ENCODE measurements around the gene TDRD7.

The TDRD7 gene

DNA sequence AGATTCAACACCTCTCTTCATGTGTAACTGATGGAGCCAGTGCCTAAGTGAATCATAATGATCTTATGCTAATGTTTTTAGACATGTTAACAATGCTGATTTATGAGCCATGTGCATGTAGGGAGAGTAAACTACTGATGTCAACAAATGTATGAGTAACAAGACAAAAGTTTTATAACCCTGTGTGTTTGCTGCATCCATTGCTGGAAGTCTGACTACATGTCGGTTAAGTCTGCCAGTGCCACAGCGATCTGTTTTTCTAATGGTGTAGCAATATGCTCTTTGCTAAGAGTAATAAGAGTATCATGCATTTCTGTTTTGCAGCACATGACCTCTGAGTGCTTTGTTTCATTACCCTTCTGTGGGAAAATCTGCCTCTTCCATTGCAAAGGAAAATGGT lies 63.2 kb downstream of the TDRD7 start:
- Histone ChIP-seq H4K8ac (ENCODE audit: low read depth, low read length) (no peak overlapping the region), H2BK5ac (ENCODE audit: low read depth, low read length, poor library complexity) (no peak overlapping the region), H3K79me1 (ENCODE audit: low read length) (no peaks in the 10 kb centered on the region), H3K4ac (ENCODE audit: low read depth, low read length) (no peak overlapping the region), H3K4me1 (ENCODE audit: control insufficient read depth in 1 of 2, insufficient read depth in 2 of 2, low read length in 2 of 2) (no peaks in the 10 kb centered on the region), H3K79me2 (ENCODE audit: control insufficient read depth, insufficient read depth, low read length, poor library complexity) (no peaks in the 10 kb centered on the region), H2AK5ac (ENCODE audit: low read length) (no peak overlapping the region), H3K36me3 (ENCODE audit: control insufficient read depth in 1 of 2, insufficient read depth in 2 of 2, low read length in 2 of 2) (no peaks in the 10 kb centered on the region), H3K14ac (ENCODE audit: low read length) (no peak overlapping the region), H4K12ac (ENCODE audit: low read depth, low read length) (no peak overlapping the region), H2BK120ac (ENCODE audit: insufficient read depth, low read length, poor library complexity) (no peak overlapping the region), H2BK12ac (ENCODE audit: low read length) (no peak overlapping the region), H4K91ac (ENCODE audit: low read depth, low read length) (no peak overlapping the region), H3K18ac (ENCODE audit: low read length) (no peak overlapping the region), H3K4me2 (ENCODE audit: low read length) (no peak overlapping the region), H2AFZ (ENCODE audit: insufficient read depth, low read length, poor library complexity) (no peak overlapping the region), H3K27ac (ENCODE audit: low read depth, low read length) (no peak overlapping the region), H3K23ac (ENCODE audit: low read length) (no peak overlapping the region), H3K9ac (ENCODE audit: low read length) (no peak overlapping the region), H3K9me3 (ENCODE audit: insufficient read depth, low read depth, low read length) (no peaks in the 10 kb centered on the region), H3K27me3 (ENCODE audit: insufficient read depth, low read length) (no peaks in the 10 kb centered on the region), H3K4me3 (ENCODE audit: low read depth, low read length) (no peak overlapping the region)
- no CpG with 5 or more reads among the region's 2 CpGs for WGBS (ENCODE audit: extremely low coverage, insufficient coverage, insufficient read length)
- peak in 1 of 2 donors; percentile 7 for DNase-seq

DNA sequence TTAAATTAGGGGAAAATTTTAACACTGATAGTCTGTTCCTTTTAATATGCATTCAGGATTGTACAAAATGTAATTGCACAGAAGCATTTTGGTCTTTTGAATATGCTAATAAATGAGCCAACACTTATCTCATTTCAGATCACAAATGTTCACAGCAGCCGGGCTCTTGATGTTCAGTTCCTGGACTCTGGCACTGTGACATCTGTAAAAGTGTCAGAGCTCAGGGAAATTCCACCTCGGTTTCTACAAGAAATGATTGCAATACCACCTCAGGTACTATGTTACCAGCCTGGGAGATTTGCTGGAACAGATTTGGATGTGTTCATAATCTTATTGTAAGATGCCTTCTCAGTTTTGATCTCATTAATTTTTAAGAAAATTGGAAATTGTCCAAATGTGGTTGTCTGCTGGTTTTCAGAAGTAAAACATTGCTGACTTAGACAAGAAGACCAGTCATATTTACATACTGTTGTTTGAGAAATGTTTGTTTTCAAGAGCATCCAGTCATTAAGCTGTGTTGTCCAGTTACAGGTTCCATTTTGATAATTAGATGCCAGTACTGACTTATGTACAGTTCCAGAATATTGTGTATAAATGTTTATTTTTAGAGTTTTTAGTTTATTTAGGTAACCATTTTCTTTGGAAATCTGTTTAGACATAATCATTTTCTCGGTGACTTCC lies 66.5 kb downstream of the TDRD7 start:
- no peak overlapping the region for H3K14ac ChIP-seq (ENCODE audit: low read length)
- no peak overlapping the region for H2BK12ac ChIP-seq (ENCODE audit: low read length)

DNA sequence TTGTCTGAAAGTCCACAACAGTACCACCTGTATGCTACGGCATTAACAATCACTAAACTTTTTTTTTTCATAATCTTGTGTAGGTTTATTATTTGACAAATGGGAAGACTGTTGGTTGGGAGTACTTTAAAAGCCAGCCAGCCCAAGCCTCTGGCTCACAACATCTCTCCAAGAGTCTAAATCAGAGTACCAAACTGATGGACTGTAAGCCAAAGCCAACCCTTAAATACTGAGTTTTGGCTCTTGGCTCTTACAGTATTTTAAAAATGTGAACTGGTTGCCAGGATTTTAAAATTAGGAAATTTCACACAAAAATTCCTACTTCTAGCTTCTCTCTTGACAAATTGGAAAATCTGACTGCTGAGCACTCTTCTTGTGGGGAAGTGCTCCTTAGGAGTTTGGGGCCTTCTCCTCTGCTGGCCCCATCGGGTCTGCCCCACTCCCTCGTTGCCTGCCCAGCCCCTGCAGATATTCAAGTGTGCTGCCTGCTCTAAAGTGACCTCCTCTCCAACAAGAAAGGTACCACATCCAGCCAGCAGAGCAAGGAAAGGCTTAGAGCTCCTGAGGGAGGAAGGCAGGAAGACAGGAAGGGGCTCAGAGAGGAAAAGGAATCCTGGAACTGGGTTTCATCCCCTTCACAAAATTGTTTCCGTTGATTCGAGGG lies 67.7 kb downstream of the TDRD7 start:
- H2BK120ac ChIP-seq (ENCODE audit: insufficient read depth, low read length, poor library complexity), result no peak overlapping the region
- no CpG with 5 or more reads among the region's 5 CpGs for WGBS (ENCODE audit: extremely low coverage, insufficient coverage, insufficient read length)
- no peak overlapping the region for H3K23ac ChIP-seq (ENCODE audit: low read length)
- no peak overlapping the region for H3K4me2 ChIP-seq (ENCODE audit: low read length)
- H2BK5ac ChIP-seq (ENCODE audit: low read depth, low read length, poor library complexity), result no peak overlapping the region
- no peaks in the 10 kb centered on the region for H3K27me3 ChIP-seq (ENCODE audit: insufficient read depth, low read length)
- no peak overlapping the region for H3K18ac ChIP-seq (ENCODE audit: low read length)
- H3K9ac ChIP-seq (ENCODE audit: low read length), result no peak overlapping the region
- H3K4me3 ChIP-seq (ENCODE audit: low read depth, low read length), result no peak overlapping the region
- no peaks in the 10 kb centered on the region for H3K9me3 ChIP-seq (ENCODE audit: insufficient read depth, low read depth, low read length)
- no peak overlapping the region for H2AK5ac ChIP-seq (ENCODE audit: low read length)
- H3K27ac ChIP-seq (ENCODE audit: low read depth, low read length), result no peak overlapping the region
- DNase-seq, result no peak
- H4K91ac ChIP-seq (ENCODE audit: low read depth, low read length), result no peak overlapping the region
- no peak overlapping the region for H4K12ac ChIP-seq (ENCODE audit: low read depth, low read length)
- H2AFZ ChIP-seq (ENCODE audit: insufficient read depth, low read length, poor library complexity), result no peak overlapping the region
- no peak overlapping the region for H2BK12ac ChIP-seq (ENCODE audit: low read length)
- H4K8ac ChIP-seq (ENCODE audit: low read depth, low read length), result no peak overlapping the region
- no peak overlapping the region for H3K4ac ChIP-seq (ENCODE audit: low read depth, low read length)
- no peaks in the 10 kb centered on the region for H3K79me2 ChIP-seq (ENCODE audit: control insufficient read depth, insufficient read depth, low read length, poor library complexity)
- H3K36me3 ChIP-seq (ENCODE audit: control insufficient read depth in 1 of 2, insufficient read depth in 2 of 2, low read length in 2 of 2), result no peaks in the 10 kb centered on the region
- no peaks in the 10 kb centered on the region for H3K79me1 ChIP-seq (ENCODE audit: low read length)
- H3K14ac ChIP-seq (ENCODE audit: low read length), result no peak overlapping the region
- no peaks in the 10 kb centered on the region for H3K4me1 ChIP-seq (ENCODE audit: control insufficient read depth in 1 of 2, insufficient read depth in 2 of 2, low read length in 2 of 2)

More for the DNA sequence above, 66.5 kb downstream of the TDRD7 start:
- DNase-seq, result no peak
- Histone ChIP-seq H3K27ac (ENCODE audit: low read depth, low read length) (no peak overlapping the region), H3K36me3 (ENCODE audit: control insufficient read depth in 1 of 2, insufficient read depth in 2 of 2, low read length in 2 of 2) (no peaks in the 10 kb centered on the region), H2BK5ac (ENCODE audit: low read depth, low read length, poor library complexity) (no peak overlapping the region), H2AK5ac (ENCODE audit: low read length) (no peak overlapping the region), H3K18ac (ENCODE audit: low read length) (no peak overlapping the region), H2BK120ac (ENCODE audit: insufficient read depth, low read length, poor library complexity) (no peak overlapping the region), H3K79me1 (ENCODE audit: low read length) (no peaks in the 10 kb centered on the region), H3K4ac (ENCODE audit: low read depth, low read length) (no peak overlapping the region), H4K12ac (ENCODE audit: low read depth, low read length) (no peak overlapping the region), H4K8ac (ENCODE audit: low read depth, low read length) (no peak overlapping the region), H3K4me1 (ENCODE audit: control insufficient read depth in 1 of 2, insufficient read depth in 2 of 2, low read length in 2 of 2) (no peaks in the 10 kb centered on the region), H3K23ac (ENCODE audit: low read length) (no peak overlapping the region), H3K9me3 (ENCODE audit: insufficient read depth, low read depth, low read length) (no peaks in the 10 kb centered on the region), H2AFZ (ENCODE audit: insufficient read depth, low read length, poor library complexity) (no peak overlapping the region), H3K4me2 (ENCODE audit: low read length) (no peak overlapping the region), H3K9ac (ENCODE audit: low read length) (no peak overlapping the region), H3K79me2 (ENCODE audit: control insufficient read depth, insufficient read depth, low read length, poor library complexity) (no peaks in the 10 kb centered on the region), H3K27me3 (ENCODE audit: insufficient read depth, low read length) (no peaks in the 10 kb centered on the region), H3K4me3 (ENCODE audit: low read depth, low read length) (no peak overlapping the region), H4K91ac (ENCODE audit: low read depth, low read length) (no peak overlapping the region)
- no CpG with 5 or more reads among the region's 3 CpGs for WGBS (ENCODE audit: extremely low coverage, insufficient coverage, insufficient read length)

DNA sequence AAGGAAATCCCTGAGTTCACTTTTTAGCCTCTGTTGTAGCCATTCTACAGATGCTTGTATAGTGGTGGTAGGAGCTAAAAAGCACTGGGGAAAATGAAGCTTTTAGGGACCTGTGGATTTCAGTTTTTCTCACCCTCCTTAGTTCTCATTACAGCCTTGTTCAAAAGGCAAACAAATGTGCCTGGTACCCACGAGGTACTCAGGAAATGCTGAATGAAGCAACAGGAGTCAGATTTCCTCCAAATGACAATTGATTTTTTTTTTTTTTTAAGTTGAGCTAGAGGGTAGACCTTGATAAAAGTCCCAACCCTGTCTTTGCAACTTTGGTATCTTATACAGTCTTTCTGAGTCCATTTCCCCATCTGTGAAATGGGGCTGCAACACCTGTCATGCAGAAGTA lies 68.3 kb downstream of the TDRD7 start:
- H3K36me3 ChIP-seq (ENCODE audit: control insufficient read depth in 1 of 2, insufficient read depth in 2 of 2, low read length in 2 of 2), result no peaks in the 10 kb centered on the region
- no peak overlapping the region for H3K23ac ChIP-seq (ENCODE audit: low read length)
- no peak overlapping the region for H2BK5ac ChIP-seq (ENCODE audit: low read depth, low read length, poor library complexity)
- no peak overlapping the region for H2AK5ac ChIP-seq (ENCODE audit: low read length)
- H2BK120ac ChIP-seq (ENCODE audit: insufficient read depth, low read length, poor library complexity), result no peak overlapping the region
- no peak overlapping the region for H3K27ac ChIP-seq (ENCODE audit: low read depth, low read length)
- no CpG with 5 or more reads among the region's 1 CpG for WGBS (ENCODE audit: extremely low coverage, insufficient coverage, insufficient read length)
- DNase-seq, result no peak
- H3K18ac ChIP-seq (ENCODE audit: low read length), result no peak overlapping the region
- no peak overlapping the region for H2BK12ac ChIP-seq (ENCODE audit: low read length)
- H3K9me3 ChIP-seq (ENCODE audit: insufficient read depth, low read depth, low read length), result no peaks in the 10 kb centered on the region
- no peaks in the 10 kb centered on the region for H3K79me2 ChIP-seq (ENCODE audit: control insufficient read depth, insufficient read depth, low read length, poor library complexity)
- no peak overlapping the region for H4K8ac ChIP-seq (ENCODE audit: low read depth, low read length)
- H2AFZ ChIP-seq (ENCODE audit: insufficient read depth, low read length, poor library complexity), result no peak overlapping the region
- H4K12ac ChIP-seq (ENCODE audit: low read depth, low read length), result no peak overlapping the region
- no peaks in the 10 kb centered on the region for H3K4me1 ChIP-seq (ENCODE audit: control insufficient read depth in 1 of 2, insufficient read depth in 2 of 2, low read length in 2 of 2)
- H3K9ac ChIP-seq (ENCODE audit: low read length), result no peak overlapping the region
- no peak overlapping the region for H3K4ac ChIP-seq (ENCODE audit: low read depth, low read length)
- H3K79me1 ChIP-seq (ENCODE audit: low read length), result no peaks in the 10 kb centered on the region
- no peak overlapping the region for H4K91ac ChIP-seq (ENCODE audit: low read depth, low read length)
- no peak overlapping the region for H3K14ac ChIP-seq (ENCODE audit: low read length)
- H3K27me3 ChIP-seq (ENCODE audit: insufficient read depth, low read length), result no peaks in the 10 kb centered on the region
- no peak overlapping the region for H3K4me2 ChIP-seq (ENCODE audit: low read length)
- H3K4me3 ChIP-seq (ENCODE audit: low read depth, low read length), result no peak overlapping the region

All from trophoblast cell (in vitro differentiated cells and primary cell).